Measurements from ENCODE around the gene CRYGC. TPM values are rescaled to one million over a fixed set of nuclear protein-coding genes. Genes with fewer than 3 reads are reported as not detected.
A peak's percentile ranks its signal among the peaks of the same experiment; 100 is the strongest.
"Not testable (repeated sequence)": the region's sequence is repeated elsewhere in the genome, so short reads cannot be mapped to it uniquely, and the experiment has no call there.

CRYGC gene
- total RNA-seq, 1 donor from 2014 or later, result not detected

DNA sequence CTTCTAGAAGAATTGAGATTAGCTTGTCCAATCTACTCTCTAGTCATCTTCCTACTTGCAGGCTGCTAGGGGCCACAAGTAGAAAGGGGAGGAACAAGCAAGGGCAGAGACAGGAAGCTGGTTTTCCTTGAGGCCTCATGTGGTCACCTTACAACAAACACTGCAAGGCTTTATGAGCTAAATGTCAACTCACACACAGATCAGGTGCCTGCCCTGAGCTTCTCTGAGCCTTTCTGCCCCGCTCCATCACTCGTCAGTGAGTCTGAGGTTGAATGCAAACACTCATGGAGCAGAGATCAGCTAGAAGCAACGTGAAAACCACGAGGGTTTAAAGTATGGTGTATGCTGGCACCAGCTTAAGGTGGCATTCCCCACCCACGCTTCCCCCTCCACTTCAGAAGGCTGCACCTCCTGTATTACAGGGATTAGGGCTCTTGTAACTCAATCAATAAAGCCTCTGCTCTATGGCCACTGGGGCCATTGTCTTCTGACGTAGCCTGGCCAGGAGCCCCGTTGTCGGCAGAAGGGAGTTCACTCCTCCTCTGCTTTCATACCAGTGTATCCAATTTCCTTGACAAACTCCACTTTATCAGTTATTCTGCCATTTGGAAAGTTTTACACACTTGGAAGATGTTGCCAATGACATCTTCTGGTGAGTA, 5.4 kb upstream of the CRYGC start:
- DNase-seq (ENCODE audit: low read depth), result no peak
- no peak for TF ChIP-seq CTCF (IDR thresholded peaks at IDR 0.05; ENCODE audit: insufficient read depth, low read length, poor library complexity, severe bottlenecking)
- no peak overlapping the region for H3K4me3 ChIP-seq (ENCODE audit: low read depth, low read length)
- no peaks in the 10 kb centered on the region for H3K27me3 ChIP-seq (ENCODE audit: control insufficient read depth, insufficient read depth, low read length)
- H3K36me3 ChIP-seq (ENCODE audit: control insufficient read depth, insufficient read depth, low read length), result no peaks in the 10 kb centered on the region

DNA sequence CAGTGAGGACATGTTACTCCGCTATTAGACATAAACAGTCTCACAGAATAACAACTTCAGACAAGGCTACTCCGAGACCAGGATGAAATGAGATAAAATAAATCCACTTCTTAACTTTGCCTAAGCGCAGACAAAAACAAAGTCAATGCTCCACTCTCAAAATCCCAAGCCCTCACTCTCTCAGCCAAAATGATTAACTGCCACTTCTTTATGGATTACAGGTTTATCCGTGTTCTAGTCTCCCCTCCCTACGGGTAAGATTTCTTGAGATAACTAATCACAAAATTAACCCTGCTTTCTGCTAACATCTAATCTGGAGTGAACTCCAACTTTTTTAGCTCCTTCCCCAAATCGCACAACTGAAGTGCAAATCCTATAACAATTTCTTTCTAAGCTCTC, 1.1 kb upstream of the CRYGC start:
- TF ChIP-seq CTCF (IDR thresholded peaks at IDR 0.05; ENCODE audit: insufficient read depth, low read length, poor library complexity, severe bottlenecking), result no peak
- no peaks in the 10 kb centered on the region for H3K36me3 ChIP-seq (ENCODE audit: control insufficient read depth, insufficient read depth, low read length)
- no peak for DNase-seq (ENCODE audit: low read depth)
- H3K4me3 ChIP-seq (ENCODE audit: low read depth, low read length), result no peak overlapping the region
- no peaks in the 10 kb centered on the region for H3K27me3 ChIP-seq (ENCODE audit: control insufficient read depth, insufficient read depth, low read length)

DNA sequence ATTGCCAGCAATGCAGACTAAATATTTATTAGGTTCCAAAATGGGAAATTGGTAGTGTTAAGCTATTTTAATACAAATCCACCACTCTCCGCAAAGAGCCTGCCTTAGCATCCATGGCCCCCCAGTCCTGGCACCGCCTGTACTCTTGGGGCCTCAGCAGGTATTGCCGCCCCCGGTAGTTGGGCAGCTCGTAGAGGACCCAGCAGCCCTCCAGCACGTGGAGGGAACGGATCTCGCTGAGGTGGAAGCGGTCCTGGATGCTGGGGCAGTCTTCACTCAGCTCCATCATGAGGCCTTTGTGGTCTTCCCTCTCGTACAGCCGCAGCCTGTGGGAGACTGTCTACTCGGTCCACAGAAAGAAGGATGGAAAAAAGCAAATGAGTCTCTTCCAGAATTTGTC, 1.5 kb downstream of the CRYGC start:
- DNase-seq (ENCODE audit: low read depth), result no peak
- Histone ChIP-seq H3K4me3 (ENCODE audit: low read depth, low read length) (no peak overlapping the region), H3K36me3 (ENCODE audit: control insufficient read depth, insufficient read depth, low read length) (no peaks in the 10 kb centered on the region), H3K27me3 (ENCODE audit: control insufficient read depth, insufficient read depth, low read length) (peaks cover 5% of the 10 kb centered on the region)
- no peak for TF ChIP-seq CTCF (IDR thresholded peaks at IDR 0.05; ENCODE audit: insufficient read depth, low read length, poor library complexity, severe bottlenecking)

GRCh38 chr2:208127090-208127489, 2.5 kb downstream of the CRYGC start:
- H3K4me3 ChIP-seq (ENCODE audit: low read depth, low read length), result no peak overlapping the region
- H3K27me3 ChIP-seq (ENCODE audit: control insufficient read depth, insufficient read depth, low read length), result peaks cover 5% of the 10 kb centered on the region
- no peak for TF ChIP-seq CTCF (IDR thresholded peaks at IDR 0.05; ENCODE audit: insufficient read depth, low read length, poor library complexity, severe bottlenecking)
- no peaks in the 10 kb centered on the region for H3K36me3 ChIP-seq (ENCODE audit: control insufficient read depth, insufficient read depth, low read length)
- DNase-seq (ENCODE audit: low read depth), result no peak

GRCh38 chr2:208125251-208125650, 4.4 kb downstream of the CRYGC start:
- DNase-seq (ENCODE audit: low read depth), result no peak
- no peak for TF ChIP-seq CTCF (IDR thresholded peaks at IDR 0.05; ENCODE audit: insufficient read depth, low read length, poor library complexity, severe bottlenecking)
- peaks cover 5% of the 10 kb centered on the region for H3K27me3 ChIP-seq (ENCODE audit: control insufficient read depth, insufficient read depth, low read length)
- H3K4me3 ChIP-seq (ENCODE audit: low read depth, low read length), result no peak overlapping the region
- H3K36me3 ChIP-seq (ENCODE audit: control insufficient read depth, insufficient read depth, low read length), result no peaks in the 10 kb centered on the region

DNA sequence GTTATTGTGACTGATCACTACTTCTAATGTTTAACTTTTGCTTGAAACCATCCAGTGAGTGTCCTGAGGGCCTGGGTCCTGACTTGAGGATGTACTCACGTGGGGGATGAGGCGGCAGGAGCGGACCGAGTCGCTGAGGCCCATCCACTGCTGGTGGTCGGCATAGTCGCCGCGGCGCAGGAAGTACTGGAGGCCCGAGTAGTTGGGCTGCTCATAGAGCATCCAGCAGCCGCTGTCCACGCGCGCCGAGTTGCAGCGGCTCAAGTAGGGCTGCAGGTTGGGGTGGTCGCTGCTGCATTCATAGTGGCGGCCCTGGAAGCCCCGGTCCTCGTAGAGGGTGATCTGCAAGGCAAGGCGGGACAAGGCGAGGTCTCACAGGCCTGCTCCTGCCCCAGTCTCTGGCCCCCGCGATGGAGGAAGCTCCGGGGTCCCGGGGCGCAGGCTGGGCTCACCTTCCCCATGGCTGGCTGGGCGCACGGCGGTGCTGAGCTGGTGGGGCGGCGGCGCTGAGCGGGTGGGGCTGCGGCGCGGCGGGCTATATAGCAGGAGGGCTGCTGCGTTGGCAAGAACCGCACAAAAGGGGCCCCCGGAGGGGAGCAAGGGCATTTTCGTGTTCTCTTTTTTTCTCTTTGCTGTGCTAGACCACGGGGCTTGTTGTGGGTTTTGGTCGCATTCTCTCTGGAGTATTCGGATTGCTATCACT, 5.5 kb downstream of the CRYGC start, which contains the start of gene CRYGD:
CRYGD (minus strand) TSS at position 512 of the 703 bp plus-strand sequence; CDS start at position 461, 51 bp downstream.
- peak within 1 kb of the TSS; percentile 30 for H3K4me3 ChIP-seq (ENCODE audit: low read depth, low read length)
- DNase-seq (ENCODE audit: low read depth); H3K27me3 ChIP-seq (ENCODE audit: control insufficient read depth, insufficient read depth, low read length); H3K36me3 ChIP-seq (ENCODE audit: control insufficient read depth, insufficient read depth, low read length): not testable (repeated sequence)
